Endodermal cell (in vitro differentiated cells): ENCODE results near the gene TIFAB. TPM values are rescaled to one million over a fixed set of nuclear protein-coding genes. Genes with fewer than 3 reads are reported as not detected.
A peak's percentile ranks its signal among the peaks of the same experiment; 100 is the strongest.

Experiments
- DNase-seq: peaks from one replicate; pipeline ENCODE4 v3.0.0-alpha.2; 2017
- H3K27ac ChIP-seq: 2 replicates; pipeline ENCODE4 v1.5.1; 2013; ENCODE audit warnings: mild to moderate bottlenecking, low read depth, low read length, moderate library complexity
- H3K27me3 ChIP-seq: 2 replicates; pipeline ENCODE4 v1.6.1; 2013; ENCODE audit warnings: mild to moderate bottlenecking, low read length, moderate library complexity; ENCODE audit not compliant: insufficient read depth, control insufficient read depth, poor library complexity, severe bottlenecking
- H3K36me3 ChIP-seq: 2 replicates; pipeline ENCODE4 v1.7.0; 2013; ENCODE audit warnings: mild to moderate bottlenecking, low read length, moderate library complexity; ENCODE audit not compliant: control insufficient read depth, insufficient read depth
- H3K4me1 ChIP-seq: one replicate; pipeline ENCODE4 v1.7.0; 2013; ENCODE audit warnings: low read length; ENCODE audit not compliant: control insufficient read depth, insufficient read depth
- H3K4me3 ChIP-seq: 2 replicates; pipeline ENCODE4 v1.5.1; 2013; ENCODE audit warnings: mild to moderate bottlenecking, low read length, moderate library complexity
- H3K9ac ChIP-seq: 2 replicates; pipeline ENCODE4 v1.6.1; 2013; ENCODE audit warnings: mild to moderate bottlenecking, low read length, moderate library complexity; ENCODE audit not compliant: poor library complexity, severe bottlenecking; ENCODE audit errors: extremely low read depth
- H3K9me3 ChIP-seq: 2 replicates; pipeline ENCODE4 v1.6.1; 2013; ENCODE audit warnings: mild to moderate bottlenecking, low read length, moderate library complexity; ENCODE audit not compliant: control insufficient read depth
- H3K27ac Mint-ChIP-seq: 2 replicates; pipeline ENCODE4 v1.8.0; 2020; ENCODE audit warnings: mixed read lengths
- H3K27me3 Mint-ChIP-seq: 2 replicates; pipeline ENCODE4 v1.8.0; 2021; ENCODE audit warnings: mild to moderate bottlenecking, mixed read lengths; ENCODE audit not compliant: insufficient read depth
- H3K36me3 Mint-ChIP-seq: 2 replicates; pipeline ENCODE4 v1.8.0; 2020; ENCODE audit warnings: low read depth, mixed read lengths
- H3K4me1 Mint-ChIP-seq: 2 replicates; pipeline ENCODE4 v1.8.0; 2020; ENCODE audit warnings: mixed read lengths
- H3K4me3 Mint-ChIP-seq: 2 replicates; pipeline ENCODE4 v1.8.0; 2020; ENCODE audit warnings: mild to moderate bottlenecking, moderate library complexity, mixed read lengths
- H3K9me3 Mint-ChIP-seq: 2 replicates; pipeline ENCODE4 v1.8.0; 2020; ENCODE audit warnings: mild to moderate bottlenecking, mixed read lengths
- WGBS, 2 experiments: methylation state at CpG; one replicate each; pipeline versions ENCODE4 v1.1.5 to v1.1.7; 2013; ENCODE audit warnings: missing lambda C conversion rate in 2 of 2, mixed read lengths in 1 of 2; ENCODE audit not compliant: insufficient coverage in 1 of 2, insufficient read length in 1 of 2; 5-methylcytosine and 5-hydroxymethylcytosine counted together
- total RNA-seq, 2 donors: library from RNA; stranded (reverse); fragmentation: NEBNext Ultra II Directional in 1 of 2; extraction: Animal tissue kit (Norgen Biotek cat#: 25700) in 1 of 2; gene quantifications; 2 replicates in 1 of 2; 3 replicates in 1 of 2; pipeline ENCODE4 v1.2.1, GENCODE V29; 2021
- TF ChIP-seq, protein P1 (sequence below): fragments of 200-600 bp; sonication (generic); conservative IDR thresholded peaks from 2 replicates; pipeline ENCODE4 v1.5.0; 2021; ENCODE audit warnings: antibody characterized with exemption, mild to moderate bottlenecking

Gene TIFAB
- total RNA-seq, 2 donors from 2014 or later = not detected

DNA sequence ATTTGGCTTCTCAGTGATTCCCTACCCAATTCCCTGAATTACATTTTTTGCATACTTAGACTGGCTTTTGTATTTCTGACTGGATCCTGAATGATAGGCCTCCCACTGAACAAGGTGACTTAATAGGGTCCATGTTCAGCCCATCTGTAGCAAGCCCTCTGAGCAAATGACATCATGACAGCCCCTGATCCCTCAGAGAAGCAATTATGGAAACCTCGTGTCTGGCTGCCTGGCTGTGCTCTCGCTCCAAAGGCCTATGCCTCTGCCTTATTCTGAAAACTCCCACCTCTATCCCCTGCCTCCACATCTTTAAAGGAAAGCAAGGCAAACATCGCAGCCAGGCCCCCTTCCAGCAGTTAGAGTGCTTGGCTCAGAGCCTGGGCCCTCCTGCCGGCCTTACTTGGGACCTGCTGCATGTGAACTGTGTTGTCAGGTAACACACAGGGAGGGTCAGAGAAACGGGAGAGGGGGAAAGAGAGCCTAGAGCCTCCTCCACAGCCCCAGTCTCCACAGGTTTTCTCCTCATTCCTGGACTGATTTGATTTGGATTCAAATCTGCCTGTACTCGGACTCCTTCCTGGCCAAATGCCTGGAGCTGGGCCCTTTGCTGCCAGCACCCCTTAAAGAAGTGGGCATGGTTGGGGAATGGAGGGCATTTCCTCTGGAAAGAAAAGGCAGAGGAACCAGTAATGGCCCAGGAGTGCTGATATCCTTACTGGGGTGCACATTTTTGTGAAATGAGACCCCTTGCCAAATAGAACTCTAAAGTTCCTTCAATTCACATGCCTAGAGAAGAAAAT, 8.8 kb downstream of the TIFAB start:
- Mint-ChIP-seq H3K36me3 (no peaks in the 10 kb centered on the region), H3K4me1 (peaks cover 24% of the 10 kb centered on the region), H3K9me3 (peaks cover 5% of the 10 kb centered on the region), H3K4me3 (no peak overlapping the region), H3K27ac (no peak overlapping the region), H3K27me3 (peaks cover 16% of the 10 kb centered on the region)
- Histone ChIP-seq H3K4me3 (no peak overlapping the region), H3K36me3 (no peaks in the 10 kb centered on the region), H3K9me3 (peaks cover 4% of the 10 kb centered on the region), H3K9ac (no peak overlapping the region), H3K27ac (no peak overlapping the region), H3K27me3 (no peaks in the 10 kb centered on the region), H3K4me1 (peaks cover 25% of the 10 kb centered on the region)
- WGBS, 2 experiments = 82 to 94% methylated on average over 2 to 6 of the region's 6 CpGs
- TF ChIP-seq, protein P1, sequence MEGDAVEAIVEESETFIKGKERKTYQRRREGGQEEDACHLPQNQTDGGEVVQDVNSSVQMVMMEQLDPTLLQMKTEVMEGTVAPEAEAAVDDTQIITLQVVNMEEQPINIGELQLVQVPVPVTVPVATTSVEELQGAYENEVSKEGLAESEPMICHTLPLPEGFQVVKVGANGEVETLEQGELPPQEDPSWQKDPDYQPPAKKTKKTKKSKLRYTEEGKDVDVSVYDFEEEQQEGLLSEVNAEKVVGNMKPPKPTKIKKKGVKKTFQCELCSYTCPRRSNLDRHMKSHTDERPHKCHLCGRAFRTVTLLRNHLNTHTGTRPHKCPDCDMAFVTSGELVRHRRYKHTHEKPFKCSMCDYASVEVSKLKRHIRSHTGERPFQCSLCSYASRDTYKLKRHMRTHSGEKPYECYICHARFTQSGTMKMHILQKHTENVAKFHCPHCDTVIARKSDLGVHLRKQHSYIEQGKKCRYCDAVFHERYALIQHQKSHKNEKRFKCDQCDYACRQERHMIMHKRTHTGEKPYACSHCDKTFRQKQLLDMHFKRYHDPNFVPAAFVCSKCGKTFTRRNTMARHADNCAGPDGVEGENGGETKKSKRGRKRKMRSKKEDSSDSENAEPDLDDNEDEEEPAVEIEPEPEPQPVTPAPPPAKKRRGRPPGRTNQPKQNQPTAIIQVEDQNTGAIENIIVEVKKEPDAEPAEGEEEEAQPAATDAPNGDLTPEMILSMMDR = peak; percentile 57
- DNase-seq = peak; percentile 75

DNA sequence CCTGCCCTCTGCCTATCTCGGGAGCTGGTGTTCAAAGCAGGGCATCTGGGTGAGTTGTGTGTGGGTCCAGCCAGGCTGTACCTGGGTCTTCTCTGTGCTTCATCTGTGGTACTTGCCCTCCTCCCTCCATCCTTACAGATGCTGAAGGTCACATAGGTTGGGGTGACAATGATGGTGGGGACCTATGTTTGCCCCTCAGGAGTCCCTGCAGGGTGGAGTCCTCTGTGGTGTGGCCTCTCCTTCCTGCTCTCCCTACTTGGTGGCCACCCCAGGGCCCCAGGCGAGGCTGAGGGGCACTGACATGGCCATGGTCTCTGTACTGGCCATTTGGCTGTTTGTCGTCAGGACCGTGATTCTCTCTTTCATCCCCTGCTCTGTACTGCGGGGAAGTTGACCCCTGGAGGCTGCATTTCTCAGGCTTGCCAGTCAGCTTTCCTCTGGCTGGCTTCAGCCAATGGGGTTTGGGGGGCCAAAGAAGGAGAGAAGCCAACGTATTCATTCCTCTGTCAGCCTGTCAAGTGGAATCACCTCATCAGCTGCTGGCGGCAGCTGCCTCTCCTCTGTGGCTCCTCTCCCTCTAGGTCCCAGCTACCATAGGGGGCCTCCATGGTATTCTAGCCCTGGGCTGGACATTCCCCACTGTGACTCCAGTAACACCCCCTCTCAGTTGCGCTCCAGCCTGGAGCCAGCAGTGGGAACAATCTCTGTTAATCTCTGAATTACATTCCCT, 9.6 kb downstream of the TIFAB start:
- TF ChIP-seq, protein P1 = no peak
- H3K27me3 Mint-ChIP-seq = peaks cover 12% of the 10 kb centered on the region
- Histone ChIP-seq H3K27me3 (no peaks in the 10 kb centered on the region), H3K27ac (no peak overlapping the region), H3K36me3 (no peaks in the 10 kb centered on the region), H3K4me1 (peaks cover 22% of the 10 kb centered on the region), H3K4me3 (no peak overlapping the region), H3K9me3 (peaks cover 4% of the 10 kb centered on the region), H3K9ac (no peak overlapping the region)
- H3K4me3 Mint-ChIP-seq = no peak overlapping the region
- 79 to 100% methylated on average over 4 to 8 of the region's 8 CpGs for WGBS, 2 experiments
- DNase-seq = peak; percentile 39
- H3K27ac Mint-ChIP-seq = no peak overlapping the region
- no peaks in the 10 kb centered on the region for H3K36me3 Mint-ChIP-seq
- H3K9me3 Mint-ChIP-seq = peaks cover 5% of the 10 kb centered on the region
- H3K4me1 Mint-ChIP-seq = peaks cover 17% of the 10 kb centered on the region

DNA sequence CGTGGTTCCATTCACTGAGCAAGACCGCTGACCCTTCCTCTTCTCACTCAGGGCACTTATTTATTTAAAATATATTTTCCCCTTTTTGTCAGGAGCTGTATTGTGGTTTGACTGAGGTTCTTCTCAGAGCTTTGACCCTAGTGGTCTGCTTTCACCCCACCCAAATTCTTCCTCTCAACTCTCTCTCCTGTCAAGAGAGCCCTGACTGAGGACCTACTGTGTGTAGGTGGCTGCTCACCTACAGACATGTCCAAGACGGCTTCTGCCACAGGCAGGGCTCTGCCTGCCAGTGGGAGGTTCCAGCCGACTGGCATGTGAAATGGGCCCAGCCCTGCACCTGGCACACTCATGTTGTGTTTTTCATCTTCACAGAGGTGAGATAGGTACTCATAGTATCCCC, 10.2 kb downstream of the TIFAB start:
- Mint-ChIP-seq H3K36me3 (no peaks in the 10 kb centered on the region), H3K27me3 (peaks cover 11% of the 10 kb centered on the region), H3K27ac (no peak overlapping the region), H3K9me3 (peaks cover under 1% of the 10 kb centered on the region), H3K4me1 (peaks cover 17% of the 10 kb centered on the region), H3K4me3 (no peak overlapping the region)
- Histone ChIP-seq H3K9me3 (peaks cover 4% of the 10 kb centered on the region), H3K36me3 (no peaks in the 10 kb centered on the region), H3K27ac (no peak overlapping the region), H3K4me3 (no peak overlapping the region), H3K27me3 (no peaks in the 10 kb centered on the region), H3K4me1 (peaks cover 20% of the 10 kb centered on the region), H3K9ac (no peak overlapping the region)
- peak; percentile 24 for DNase-seq
- TF ChIP-seq, protein P1 = no peak
- WGBS, 2 experiments = 86 to 91% methylated on average over 1 to 4 of the region's 4 CpGs
